Stomach (tissue), 9 donors: ENCODE measurements around the gene GRIA3. TPM values are rescaled to one million over a fixed set of nuclear protein-coding genes. Genes with fewer than 3 reads are reported as not detected.
"Not testable (repeated sequence)": the region's sequence is repeated elsewhere in the genome, so short reads cannot be mapped to it uniquely, and the experiment has no call there.

Experiments used
- DNase-seq, 2 donors: peaks; one replicate each; pipeline versions ENCODE4 v3.0.0 to v3.0.0-alpha.2; 2013 to 2019
- H3K27ac ChIP-seq, 5 donors: fragments of 200-600 bp in 4 of 5; sonication (generic) in 4 of 5; one replicate each; pipeline ENCODE4 v1.5.1; 2013 to 2019; ENCODE audit warnings: mild to moderate bottlenecking in 1 of 5, moderate library complexity in 1 of 5
- H3K27me3 ChIP-seq, 3 donors: fragments of 200-600 bp; sonication (generic); one replicate each; pipeline ENCODE4 v1.5.1; 2017 to 2019; ENCODE audit warnings: mixed run types in 1 of 3
- H3K36me3 ChIP-seq, 4 donors: fragments of 200-600 bp; sonication (generic); 1 replicate in 3 of 4; 2 replicates in 1 of 4; pipeline ENCODE4 v1.5.1; 2016 to 2019
- H3K4me1 ChIP-seq, 4 donors: fragments of 200-600 bp; sonication (generic); one replicate each; pipeline ENCODE4 v1.5.1; 2016 to 2019
- H3K4me3 ChIP-seq, 4 donors: fragments of 200-600 bp; sonication (generic) in 3 of 4; one replicate each; pipeline ENCODE4 v1.5.1; 2016 to 2019; ENCODE audit warnings: mild to moderate bottlenecking in 1 of 4
- H3K9me3 ChIP-seq, 4 donors: fragments of 200-600 bp; sonication (generic); one replicate each; pipeline ENCODE4 v1.5.1; 2016 to 2019
- EP300 ChIP-seq: sonication (generic); formaldehyde crosslinking; IDR thresholded peaks from one replicate; pipeline ENCODE4 v1.6.1; 2017; ENCODE audit warnings: antibody characterized with exemption
- POLR2A ChIP-seq, 4 donors: fragments of 450-650 bp; IDR thresholded peaks; one replicate each; pipeline ENCODE4 v1.6.1; 2016; ENCODE audit warnings: antibody characterized with exemption in 4 of 4, control low read depth in 2 of 4, mild to moderate bottlenecking in 1 of 4, moderate library complexity in 1 of 4
- POLR2AphosphoS5 ChIP-seq, 3 donors: sonication (generic); formaldehyde crosslinking; IDR thresholded peaks; one replicate each; pipeline ENCODE4 v1.6.1; 2016; ENCODE audit warnings: antibody characterized with exemption in 3 of 3
- WGBS, 5 donors: extraction: QIAGEN DNeasy Blood & Tissue Kit in 3 of 5; methylation state at CpG; one replicate each; pipeline versions ENCODE4 v1.1.5 to v1.1.7; 2013 to 2018; 5-methylcytosine and 5-hydroxymethylcytosine counted together
- intact Hi-C: fragments of 100-400 bp; cut with DNase I; formaldehyde crosslinking; loops from one replicate; pipeline ENCODE4 v1.15.1; 2023; ENCODE audit warnings: low total_unique reads
- polyA plus RNA-seq, 3 donors: library from polyadenylated mRNA; stranded (reverse); fragments of 200-250 nt; gene quantifications; one replicate each; pipeline ENCODE4 v1.2.3, GENCODE V29; 2013
- total RNA-seq, 5 donors: library from RNA; depleted of rRNA; stranded (reverse); fragments of >200 nt; gene quantifications; one replicate each; pipeline versions ENCODE4 v1.1.0 to v1.2.3, GENCODE V29; 2014 to 2016
- TF ChIP-seq, protein P1 (sequence below), 7 experiments: fragments of 450-650 bp in 4 of 7; fragments of 200-600 bp in 3 of 7; sonication (generic) in 3 of 7; IDR thresholded peaks; one replicate each; pipeline ENCODE4 v1.5.1; 2016 to 2019; ENCODE audit warnings: antibody characterized with exemption in 7 of 7, control low read depth in 2 of 7, mild to moderate bottlenecking in 1 of 7
- donor health status: healthy with polysubstance abuse.
- donor health status: Bipolar disorder and iron deficiency.
- donor health status: healthy.

The GRIA3 gene
- total and polyA plus RNA-seq, 8 donors, result 0.87 to 4.7 (median 2.1) TPM; not detected in 3

DNA sequence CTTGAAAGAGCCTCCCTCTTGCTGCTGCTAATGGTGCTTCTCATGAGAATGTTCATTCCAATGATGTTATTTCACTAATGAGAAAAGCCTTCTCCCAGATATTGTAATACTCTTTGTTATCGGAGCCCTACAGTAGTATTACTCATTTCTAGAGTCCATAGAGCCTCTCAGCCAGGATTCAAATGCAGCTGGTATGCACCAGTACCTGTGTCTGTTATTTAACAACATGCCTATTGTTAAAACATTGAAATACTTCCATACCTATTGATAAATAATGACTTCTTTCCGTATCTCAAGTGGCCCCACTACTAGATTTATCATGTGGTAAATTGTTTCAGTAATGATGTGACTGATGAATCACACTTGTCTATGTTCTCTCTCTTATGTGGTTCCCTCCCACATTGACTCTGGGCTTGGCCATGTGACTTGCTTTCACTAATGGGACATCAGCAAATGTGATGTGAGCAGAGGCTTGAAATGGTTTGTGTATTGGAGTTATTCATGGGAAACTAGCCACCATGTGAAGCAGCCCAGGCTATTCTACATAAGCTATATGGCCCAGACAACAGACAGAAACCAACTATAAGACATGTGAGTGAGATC is 341.1 kb downstream of the GRIA3 start:
- no peak overlapping the region for H3K4me3 ChIP-seq
- WGBS, 5 donors, result 64 to 85% (median 73%) methylated on average over 2 of the region's 2 CpGs
- no peak overlapping the region for H3K27ac ChIP-seq
- intact Hi-C loops, result no loop called here
- TF ChIP-seq POLR2AphosphoS5 (IDR thresholded peaks at IDR 0.05) (no peak), EP300 (no peak), POLR2A (IDR thresholded peaks at IDR 0.05) (no peak)
- TF ChIP-seq, protein P1, sequence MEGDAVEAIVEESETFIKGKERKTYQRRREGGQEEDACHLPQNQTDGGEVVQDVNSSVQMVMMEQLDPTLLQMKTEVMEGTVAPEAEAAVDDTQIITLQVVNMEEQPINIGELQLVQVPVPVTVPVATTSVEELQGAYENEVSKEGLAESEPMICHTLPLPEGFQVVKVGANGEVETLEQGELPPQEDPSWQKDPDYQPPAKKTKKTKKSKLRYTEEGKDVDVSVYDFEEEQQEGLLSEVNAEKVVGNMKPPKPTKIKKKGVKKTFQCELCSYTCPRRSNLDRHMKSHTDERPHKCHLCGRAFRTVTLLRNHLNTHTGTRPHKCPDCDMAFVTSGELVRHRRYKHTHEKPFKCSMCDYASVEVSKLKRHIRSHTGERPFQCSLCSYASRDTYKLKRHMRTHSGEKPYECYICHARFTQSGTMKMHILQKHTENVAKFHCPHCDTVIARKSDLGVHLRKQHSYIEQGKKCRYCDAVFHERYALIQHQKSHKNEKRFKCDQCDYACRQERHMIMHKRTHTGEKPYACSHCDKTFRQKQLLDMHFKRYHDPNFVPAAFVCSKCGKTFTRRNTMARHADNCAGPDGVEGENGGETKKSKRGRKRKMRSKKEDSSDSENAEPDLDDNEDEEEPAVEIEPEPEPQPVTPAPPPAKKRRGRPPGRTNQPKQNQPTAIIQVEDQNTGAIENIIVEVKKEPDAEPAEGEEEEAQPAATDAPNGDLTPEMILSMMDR (IDR thresholded peaks at IDR 0.05), result no peak
- peaks cover 0 to 5% (median 0%) of the 10 kb centered on the region in 4 donors for H3K9me3 ChIP-seq
- no peaks in the 10 kb centered on the region for H3K27me3 ChIP-seq
- no peaks in the 10 kb centered on the region for H3K36me3 ChIP-seq
- H3K4me1 ChIP-seq, result no peaks in the 10 kb centered on the region
- no peak for DNase-seq

DNA sequence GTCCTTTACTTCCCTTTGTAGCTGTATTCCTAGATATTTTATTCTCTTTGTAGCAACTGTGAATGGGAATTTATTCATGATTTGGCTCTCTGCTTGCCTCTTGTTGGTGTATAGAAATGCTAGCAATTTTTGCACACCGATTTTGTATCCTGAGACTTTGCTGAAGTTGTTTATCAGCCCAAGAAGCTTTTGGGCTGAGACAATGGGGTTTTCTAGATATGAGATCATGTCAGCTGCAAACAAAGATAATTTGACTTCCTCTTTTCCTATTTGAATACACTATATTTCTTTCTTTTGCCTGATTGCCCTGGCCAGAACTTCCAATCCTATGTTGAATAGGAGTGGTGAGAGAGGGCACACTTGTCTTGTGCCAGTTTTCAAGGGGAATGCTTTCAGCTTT is 346.6 kb downstream of the GRIA3 start:
- H3K4me3 ChIP-seq, intact Hi-C loops, DNase-seq, H3K27ac ChIP-seq, H3K4me1 ChIP-seq, H3K27me3 ChIP-seq, H3K36me3 ChIP-seq: not testable (repeated sequence)
- WGBS, 5 donors, result 42 to 97% (median 80%) methylated on average over 1 of the region's 1 CpG
- peaks cover 0 to 26% (median 11%) of the 10 kb centered on the region in 4 donors for H3K9me3 ChIP-seq
